ENCODE measurements around the gene CCN5. TPM values are rescaled to one million over a fixed set of nuclear protein-coding genes. Genes with fewer than 3 reads are reported as not detected.

Gene CCN5
- total RNA-seq, 1 experiment from 2014 or later = 0.20 TPM

DNA sequence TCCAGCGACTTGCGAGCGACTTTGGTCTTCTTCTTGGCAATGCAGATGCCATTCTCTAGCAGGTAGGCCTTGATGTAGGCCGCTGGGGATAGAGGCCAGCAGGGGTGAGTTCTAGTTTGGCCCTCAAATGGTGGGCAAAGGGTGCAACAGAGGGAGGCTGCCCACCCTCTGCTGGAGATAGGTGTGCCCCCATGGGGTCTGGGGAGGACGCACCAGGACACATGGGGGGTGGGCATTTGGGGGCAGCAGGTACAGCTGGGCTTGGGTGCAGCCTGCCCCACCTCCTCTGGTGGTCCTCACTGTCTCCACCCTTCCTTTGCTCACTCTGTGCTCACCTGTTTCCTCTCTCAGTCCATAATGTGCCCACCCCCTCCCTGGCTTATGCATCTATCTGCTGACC lies 41.8 kb downstream of the CCN5 start:
- peaks cover 94% of the 10 kb centered on the region for H3K27me3 ChIP-seq (ENCODE audit: insufficient read depth, low read depth)
- no peak overlapping the region for H3K27ac ChIP-seq
- H3K9me3 ChIP-seq (ENCODE audit: insufficient read depth, low read depth) = no peaks in the 10 kb centered on the region
- no peaks in the 10 kb centered on the region for H3K4me1 ChIP-seq (replicated peaks; ENCODE audit: insufficient read depth)
- no peaks in the 10 kb centered on the region for H3K36me3 ChIP-seq (ENCODE audit: low read depth)
- BruUV-seq (replicated peaks) = no TSS peak
- no peak overlapping the region for H3K4me3 ChIP-seq
- H3K79me2 ChIP-seq (ENCODE audit: low read depth) = no peaks in the 10 kb centered on the region
- H4K20me1 ChIP-seq (ENCODE audit: insufficient read depth) = no peaks in the 10 kb centered on the region
- no peaks in the 10 kb centered on the region for H3K9me2 ChIP-seq (ENCODE audit: insufficient read depth)
- H2AFZ ChIP-seq = no peak overlapping the region
- DNase-seq = no peak
- POLR2A ChIA-PET (ENCODE audit: unreplicated experiment) = no interaction called here
- no peaks in the 10 kb centered on the region for H3F3A ChIP-seq (ENCODE audit: insufficient read depth, low read depth)
- intact Hi-C loops (cut with micrococcal nuclease; ENCODE audit: unreplicated experiment) = no loop called here
- CTCF ChIA-PET = no interaction called here
- no peak overlapping the region for H3K4me2 ChIP-seq
- no peak for TF ChIP-seq EZH2 (IDR thresholded peaks at IDR 0.05; ENCODE audit: low read depth)
- TF ChIP-seq, protein P1, sequence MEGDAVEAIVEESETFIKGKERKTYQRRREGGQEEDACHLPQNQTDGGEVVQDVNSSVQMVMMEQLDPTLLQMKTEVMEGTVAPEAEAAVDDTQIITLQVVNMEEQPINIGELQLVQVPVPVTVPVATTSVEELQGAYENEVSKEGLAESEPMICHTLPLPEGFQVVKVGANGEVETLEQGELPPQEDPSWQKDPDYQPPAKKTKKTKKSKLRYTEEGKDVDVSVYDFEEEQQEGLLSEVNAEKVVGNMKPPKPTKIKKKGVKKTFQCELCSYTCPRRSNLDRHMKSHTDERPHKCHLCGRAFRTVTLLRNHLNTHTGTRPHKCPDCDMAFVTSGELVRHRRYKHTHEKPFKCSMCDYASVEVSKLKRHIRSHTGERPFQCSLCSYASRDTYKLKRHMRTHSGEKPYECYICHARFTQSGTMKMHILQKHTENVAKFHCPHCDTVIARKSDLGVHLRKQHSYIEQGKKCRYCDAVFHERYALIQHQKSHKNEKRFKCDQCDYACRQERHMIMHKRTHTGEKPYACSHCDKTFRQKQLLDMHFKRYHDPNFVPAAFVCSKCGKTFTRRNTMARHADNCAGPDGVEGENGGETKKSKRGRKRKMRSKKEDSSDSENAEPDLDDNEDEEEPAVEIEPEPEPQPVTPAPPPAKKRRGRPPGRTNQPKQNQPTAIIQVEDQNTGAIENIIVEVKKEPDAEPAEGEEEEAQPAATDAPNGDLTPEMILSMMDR (conservative IDR thresholded peaks at IDR 0.05) = no peak

DNA sequence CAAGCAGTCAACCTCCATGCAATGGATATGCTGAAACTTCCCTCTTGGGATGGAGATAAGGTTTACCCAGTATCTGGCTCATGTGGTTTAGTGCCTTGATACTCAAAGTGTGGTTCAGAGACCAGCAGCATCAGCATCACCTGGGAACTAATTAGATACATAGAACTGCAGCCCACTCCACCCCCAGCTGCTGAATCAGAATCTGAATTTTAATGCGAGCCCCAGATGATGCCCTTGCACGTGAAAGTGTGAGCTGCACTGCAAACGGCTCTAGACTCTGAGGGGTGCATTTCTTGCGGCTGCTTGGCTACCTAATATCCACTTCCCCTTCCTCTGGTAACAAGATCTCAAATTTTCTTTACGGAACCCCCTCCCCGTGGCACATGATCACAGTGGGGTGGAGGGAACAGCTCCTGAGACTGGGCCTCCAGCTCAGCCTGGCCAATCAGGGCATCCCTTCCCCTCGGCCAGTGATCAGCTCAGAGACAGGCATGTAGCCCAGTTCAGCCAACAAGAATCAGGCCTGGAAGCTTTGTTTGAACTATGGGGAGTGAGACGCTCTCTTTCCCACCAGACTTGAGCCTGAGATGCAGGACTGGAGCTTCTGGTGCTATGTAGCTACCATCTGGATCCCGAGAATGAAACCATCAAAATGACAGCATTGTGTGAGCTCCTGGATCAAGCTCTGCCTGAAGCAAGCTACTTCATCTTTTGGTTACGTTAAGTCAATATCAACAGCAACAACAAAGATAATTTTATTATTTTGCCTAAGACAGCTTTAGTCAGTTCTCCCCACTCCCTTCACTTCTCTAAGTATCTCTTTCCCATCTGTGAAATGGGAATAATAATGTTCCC lies 43.3 kb downstream of the CCN5 start:
- no peaks in the 10 kb centered on the region for H3K36me3 ChIP-seq (ENCODE audit: low read depth)

DNA sequence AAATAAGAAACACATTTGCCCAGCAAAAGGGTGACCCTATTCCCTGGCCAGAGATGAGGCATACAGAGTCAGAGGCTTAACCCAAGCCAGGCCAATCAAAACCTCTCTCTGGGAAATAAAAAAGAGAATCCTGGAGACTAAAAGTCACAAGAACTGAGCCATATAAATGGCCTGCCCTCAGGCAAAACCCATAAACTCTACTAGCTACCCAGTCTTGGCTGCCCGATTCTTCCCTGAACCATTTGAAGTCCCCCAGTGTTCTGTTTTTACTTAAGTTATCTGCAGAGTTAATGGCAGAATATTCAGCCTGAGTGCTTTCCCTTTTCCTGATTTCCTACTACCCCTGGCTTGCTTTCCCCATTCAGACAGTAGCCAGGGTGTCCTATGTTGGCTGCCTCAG lies 44.4 kb downstream of the CCN5 start:
- H3F3A ChIP-seq (ENCODE audit: insufficient read depth, low read depth) = no peaks in the 10 kb centered on the region
- no peak overlapping the region for H2AFZ ChIP-seq
- H3K9me3 ChIP-seq (ENCODE audit: insufficient read depth, low read depth) = no peaks in the 10 kb centered on the region
- CTCF ChIA-PET = no interaction called here
- no TSS peak for BruUV-seq (replicated peaks)
- no peaks in the 10 kb centered on the region for H3K4me1 ChIP-seq (replicated peaks; ENCODE audit: insufficient read depth)
- H4K20me1 ChIP-seq (ENCODE audit: insufficient read depth) = no peaks in the 10 kb centered on the region
- peaks cover 94% of the 10 kb centered on the region for H3K27me3 ChIP-seq (ENCODE audit: insufficient read depth, low read depth)
- intact Hi-C loops (cut with micrococcal nuclease; ENCODE audit: unreplicated experiment) = no loop called here
- no peaks in the 10 kb centered on the region for H3K79me2 ChIP-seq (ENCODE audit: low read depth)
- no peaks in the 10 kb centered on the region for H3K9me2 ChIP-seq (ENCODE audit: insufficient read depth)
- H3K4me2 ChIP-seq = no peak overlapping the region
- H3K27ac ChIP-seq = no peak overlapping the region
- no peaks in the 10 kb centered on the region for H3K36me3 ChIP-seq (ENCODE audit: low read depth)
- no peak for TF ChIP-seq EZH2 (IDR thresholded peaks at IDR 0.05; ENCODE audit: low read depth)
- TF ChIP-seq, protein P1 (conservative IDR thresholded peaks at IDR 0.05) = no peak
- no peak overlapping the region for H3K4me3 ChIP-seq
- POLR2A ChIA-PET (ENCODE audit: unreplicated experiment) = no interaction called here
- no peak for DNase-seq

More for the DNA sequence above, 43.3 kb downstream of the CCN5 start:
- ChIA-PET POLR2A (ENCODE audit: unreplicated experiment) (no interaction called here), CTCF (no interaction called here)
- no peak for DNase-seq
- H3K4me3 ChIP-seq = no peak overlapping the region
- H3K4me1 ChIP-seq (replicated peaks; ENCODE audit: insufficient read depth) = no peaks in the 10 kb centered on the region
- no peaks in the 10 kb centered on the region for H3K79me2 ChIP-seq (ENCODE audit: low read depth)
- intact Hi-C loops (cut with micrococcal nuclease; ENCODE audit: unreplicated experiment) = no loop called here
- no peak overlapping the region for H2AFZ ChIP-seq
- H3K9me3 ChIP-seq (ENCODE audit: insufficient read depth, low read depth) = no peaks in the 10 kb centered on the region
- no peak overlapping the region for H3K4me2 ChIP-seq
- H3K9me2 ChIP-seq (ENCODE audit: insufficient read depth) = no peaks in the 10 kb centered on the region
- peaks cover 94% of the 10 kb centered on the region for H3K27me3 ChIP-seq (ENCODE audit: insufficient read depth, low read depth)
- H4K20me1 ChIP-seq (ENCODE audit: insufficient read depth) = no peaks in the 10 kb centered on the region
- TF ChIP-seq EZH2 (IDR thresholded peaks at IDR 0.05; ENCODE audit: low read depth) = no peak
- TF ChIP-seq, protein P1 (conservative IDR thresholded peaks at IDR 0.05) = no peak
- no TSS peak for BruUV-seq (replicated peaks)
- no peaks in the 10 kb centered on the region for H3F3A ChIP-seq (ENCODE audit: insufficient read depth, low read depth)
- no peak overlapping the region for H3K27ac ChIP-seq

Data from PC-9 (cell line).